IMR-90 (cell line): ENCODE measurements around the gene PRLR. TPM values are rescaled to one million over a fixed set of nuclear protein-coding genes. Genes with fewer than 3 reads are reported as not detected.

Source experiments
- ATAC-seq: fragments of 200-7000 bp; cut with Tn5 transposase; 2 replicates; pipeline ENCODE4 v1.9.1; 2020; ENCODE audit warnings: low read depth, mild to moderate bottlenecking, moderate library complexity
- BruUV-seq: library from RNA; stranded (reverse); fragments of 400-500 nt; replicated peaks from 2 replicates; lab custom pipeline; 2021; lab: Mats Ljungman, UMichigan
- CTCF ChIA-PET: fragments of 300-600 bp; formaldehyde crosslinking; extraction: SDS; loops from one replicate; lab custom pipeline; 2021; ENCODE audit warnings: antibody characterized with exemption; lab: Yijun Ruan, JAX
- POLR2A ChIA-PET: fragments of 300-600 bp; sonication (Branson Sonifier 250); formaldehyde crosslinking; loops from one replicate; lab custom pipeline; 2022; ENCODE audit warnings: antibody characterized with exemption; ENCODE audit not compliant: unreplicated experiment; lab: Charles Lee
- DNase-seq: peaks from one replicate; pipeline ENCODE4 v3.0.0; 2013
- H2AFZ ChIP-seq: replicated peaks from 2 replicates; pipeline ENCODE3; 2013; ENCODE audit warnings: low read length, mild to moderate bottlenecking; ENCODE audit not compliant: poor library complexity
- H2AK5ac ChIP-seq: 2 replicates; pipeline ENCODE4 v1.6.1; 2013; ENCODE audit warnings: low read depth, low read length, inconsistent platforms
- H2AK9ac ChIP-seq: replicated peaks from 2 replicates; pipeline ENCODE3; 2013; ENCODE audit warnings: mild to moderate bottlenecking, low read depth, low read length, moderate library complexity; ENCODE audit not compliant: poor library complexity
- H2BK120ac ChIP-seq: 2 replicates; pipeline ENCODE4 v1.6.1; 2013; ENCODE audit warnings: low read depth, low read length, inconsistent platforms
- H2BK15ac ChIP-seq: 3 replicates; pipeline ENCODE4 v1.6.1; 2013; ENCODE audit warnings: low read depth, low read length, inconsistent platforms
- H2BK20ac ChIP-seq: 2 replicates; pipeline ENCODE4 v1.6.1; 2013; ENCODE audit warnings: low read depth, mild to moderate bottlenecking, inconsistent platforms, low read length, moderate library complexity
- H2BK5ac ChIP-seq: 2 replicates; pipeline ENCODE4 v1.6.1; 2013; ENCODE audit warnings: mild to moderate bottlenecking, low read depth, low read length, inconsistent platforms; ENCODE audit not compliant: poor library complexity, severe bottlenecking
- H3K14ac ChIP-seq: replicated peaks from 2 replicates; pipeline ENCODE4 v1.6.1; 2013; ENCODE audit warnings: low read depth, low read length, inconsistent platforms
- H3K18ac ChIP-seq: 2 replicates; pipeline ENCODE4 v1.6.1; 2013; ENCODE audit warnings: low read depth, low read length, control low read depth
- H3K23ac ChIP-seq: 2 replicates; pipeline ENCODE4 v1.6.1; 2013; ENCODE audit warnings: low read depth, low read length, inconsistent platforms
- H3K27ac ChIP-seq: 2 replicates; pipeline ENCODE4 v1.5.1; 2013; ENCODE audit warnings: mild to moderate bottlenecking, control low read depth, low read length; ENCODE audit not compliant: insufficient read depth
- H3K27me3 ChIP-seq: 2 replicates; pipeline ENCODE4 v1.6.1; 2013; ENCODE audit warnings: low read length; ENCODE audit not compliant: control insufficient read depth, insufficient read depth
- H3K36me3 ChIP-seq: 2 replicates; pipeline ENCODE4 v1.6.1; 2013; ENCODE audit warnings: low read length, mixed read lengths; ENCODE audit not compliant: control insufficient read depth, insufficient read depth
- H3K4ac ChIP-seq: 2 replicates; pipeline ENCODE4 v1.6.1; 2013; ENCODE audit warnings: low read depth, low read length, inconsistent platforms
- H3K4me1 ChIP-seq: 2 replicates; pipeline ENCODE4 v1.6.1; 2013; ENCODE audit warnings: low read length, mixed read lengths; ENCODE audit not compliant: control insufficient read depth, insufficient read depth
- H3K4me2 ChIP-seq: 2 replicates; pipeline ENCODE4 v1.6.1; 2013; ENCODE audit warnings: low read depth, mild to moderate bottlenecking, control low read depth, low read length, moderate library complexity
- H3K4me3 ChIP-seq: 2 replicates; pipeline ENCODE4 v1.5.1; 2013; ENCODE audit warnings: low read depth, mild to moderate bottlenecking, control low read depth, low read length, moderate library complexity; ENCODE audit not compliant: insufficient read depth
- H3K56ac ChIP-seq: 2 replicates; pipeline ENCODE4 v1.6.1; 2013; ENCODE audit warnings: low read length, inconsistent platforms; ENCODE audit not compliant: insufficient read depth; ENCODE audit errors: extremely low read depth
- H3K79me1 ChIP-seq, 2 experiments: 2 replicates each; pipeline ENCODE4 v1.6.1; 2013; ENCODE audit warnings: low read length in 2 of 2, inconsistent platforms in 1 of 2, low read depth in 1 of 2
- H3K9ac ChIP-seq: 2 replicates; pipeline ENCODE4 v1.6.1; 2013; ENCODE audit warnings: low read depth, low read length, control low read depth
- H3K9me1 ChIP-seq: 2 replicates; pipeline ENCODE4 v1.6.1; 2013; ENCODE audit warnings: low read length, inconsistent platforms; ENCODE audit not compliant: insufficient read depth
- H3K9me3 ChIP-seq: 2 replicates; pipeline ENCODE4 v1.6.1; 2013; ENCODE audit warnings: low read length; ENCODE audit not compliant: control insufficient read depth, insufficient read depth
- H4K20me1 ChIP-seq: 2 replicates; pipeline ENCODE4 v1.6.1; 2013; ENCODE audit warnings: low read length, inconsistent platforms; ENCODE audit not compliant: insufficient read depth
- H4K5ac ChIP-seq: 2 replicates; pipeline ENCODE4 v1.6.1; 2013; ENCODE audit warnings: mild to moderate bottlenecking, low read depth, low read length, control low read depth
- H4K8ac ChIP-seq, 2 experiments: 2 replicates each; pipeline ENCODE4 v1.6.1; 2013; ENCODE audit warnings: low read depth in 2 of 2, low read length in 2 of 2, control low read depth in 1 of 2, inconsistent platforms in 1 of 2
- H4K91ac ChIP-seq: 2 replicates; pipeline ENCODE4 v1.6.1; 2013; ENCODE audit warnings: low read depth, low read length, inconsistent platforms; ENCODE audit not compliant: insufficient read depth
- BHLHE40 ChIP-seq: fragments of 150-350 bp; IDR thresholded peaks from 2 replicates; pipeline ENCODE4 v1.6.1; 2016; ENCODE audit warnings: mild to moderate bottlenecking, low read depth, low read length
- CHD1 ChIP-seq: IDR thresholded peaks from 2 replicates; pipeline ENCODE4 v1.6.1; 2012; ENCODE audit warnings: low read depth, low read length, improper control_type of control experiment
- CTCF ChIP-seq: conservative IDR thresholded peaks from 2 replicates; pipeline ENCODE4 v1.5.1; 2012; ENCODE audit warnings: mild to moderate bottlenecking, low read depth, low read length, improper control_type of control experiment
- ELK1 ChIP-seq: fragments of 150-350 bp; IDR thresholded peaks from 2 replicates; pipeline ENCODE4 v1.6.1; 2016; ENCODE audit warnings: low read depth, mild to moderate bottlenecking, low read length, moderate library complexity, borderline replicate concordance
- FOS ChIP-seq: fragments of 150-350 bp; IDR thresholded peaks from 2 replicates; pipeline ENCODE4 v1.6.1; 2016; ENCODE audit warnings: low read depth, low read length
- MAFK ChIP-seq: IDR thresholded peaks from 2 replicates; pipeline ENCODE4 v1.6.1; 2012; ENCODE audit warnings: low read depth, low read length, improper control_type of control experiment
- MAZ ChIP-seq: IDR thresholded peaks from 2 replicates; pipeline ENCODE4 v1.6.1; 2012; ENCODE audit warnings: low read depth, mild to moderate bottlenecking, low read length, improper control_type of control experiment, moderate library complexity, borderline replicate concordance
- WGBS, 2 experiments: methylation state at CpG; one replicate each; pipeline versions ENCODE4 v1.1.5 to v1.1.7; 2013; ENCODE audit warnings: missing lambda C conversion rate in 2 of 2; ENCODE audit not compliant: insufficient read length in 1 of 2; ENCODE audit errors: extremely low coverage in 2 of 2; 5-methylcytosine and 5-hydroxymethylcytosine counted together
- dilution Hi-C: fragments of 300-500 bp; cut with HindIII; formaldehyde crosslinking; loops from one replicate; pipeline ENCODE4 v1.14.3; 2018; ENCODE audit warnings: low sequenced_read_pairs; ENCODE audit not compliant: unreplicated experiment
- in situ Hi-C: fragments of 300-500 bp; cut with MboI; formaldehyde crosslinking; loops from 3 replicates; pipeline ENCODE4 v1.14.3; 2019; ENCODE audit warnings: low sequenced_read_pairs, inconsistent platforms, mixed read lengths
- intact Hi-C: fragments of 100-400 bp; cut with micrococcal nuclease; formaldehyde crosslinking; loops from 2 replicates; pipeline ENCODE4 v1.10.0; 2022
- polyA plus RNA-seq, 3 experiments: library from polyadenylated mRNA; depleted of rRNA; stranded (reverse); fragments of >200 nt; gene quantifications; 2 replicates each; pipeline ENCODE4 v1.2.3, GENCODE V29; 2012; ENCODE audit warnings: low replicate concordance in 1 of 3
- total RNA-seq: library from RNA; depleted of rRNA; stranded (reverse); fragments of >200 nt; gene quantifications from 2 replicates; pipeline ENCODE4 v1.2.3, GENCODE V29; 2012

Gene PRLR
- total and polyA plus RNA-seq, 2 of the 4 experiments (the other 2 are of a cell fraction), result 0.24 to 0.54 TPM

- Histone ChIP-seq H3K4me2 (no peak overlapping the region), H4K5ac (no peak overlapping the region), H3K79me1 (no peaks in the 10 kb centered on the region), H3K14ac (no peak overlapping the region), H3K18ac (no peak overlapping the region), H4K8ac (no peak overlapping the region), H3K27ac (no peak overlapping the region), H3K23ac (no peak overlapping the region), H2BK20ac (no peak overlapping the region), H4K91ac (no peak overlapping the region), H3K4ac (no peak overlapping the region), H2AK9ac (no peak overlapping the region), H3K9ac (no peak overlapping the region), H3K9me3 (no peaks in the 10 kb centered on the region), H3K4me3 (no peak overlapping the region), H2AK5ac (no peak overlapping the region), H3K36me3 (no peaks in the 10 kb centered on the region), H2BK15ac (no peak overlapping the region), H2BK120ac (no peak overlapping the region), H2AFZ (no peak overlapping the region), H2BK5ac (no peak overlapping the region), H4K20me1 (no peaks in the 10 kb centered on the region), H3K56ac (no peak overlapping the region), H3K27me3 (no peaks in the 10 kb centered on the region), H3K9me1 (no peaks in the 10 kb centered on the region; the same call in 1 of the 2 replicates), H3K4me1 (peaks cover 6% of the 10 kb centered on the region)
- dilution Hi-C loops (no loop called here), in situ Hi-C loops (no loop called here), intact Hi-C loops (no loop called here)
- ATAC-seq (no peak), DNase-seq (no peak)
- WGBS, 2 experiments, result 100% methylated on average over 1 of the region's 3 CpGs; no CpG with 5 or more reads in 1 of the 2 experiments
- ChIA-PET POLR2A (no interaction called here), CTCF (no interaction called here)
- BruUV-seq, result no TSS peak
- TF ChIP-seq MAFK (no peak), CHD1 (no peak), FOS (no peak), BHLHE40 (no peak), CTCF (no peak), MAZ (no peak), ELK1 (no peak)
These were observed 179.7 kb downstream of the PRLR start for GRCh38 chr5:35050541-35051126.
